ENCODE results near the gene PILRB.
"Not testable (repeated sequence)": the region's sequence is repeated elsewhere in the genome, so short reads cannot be mapped to it uniquely, and the experiment has no call there.

DNA sequence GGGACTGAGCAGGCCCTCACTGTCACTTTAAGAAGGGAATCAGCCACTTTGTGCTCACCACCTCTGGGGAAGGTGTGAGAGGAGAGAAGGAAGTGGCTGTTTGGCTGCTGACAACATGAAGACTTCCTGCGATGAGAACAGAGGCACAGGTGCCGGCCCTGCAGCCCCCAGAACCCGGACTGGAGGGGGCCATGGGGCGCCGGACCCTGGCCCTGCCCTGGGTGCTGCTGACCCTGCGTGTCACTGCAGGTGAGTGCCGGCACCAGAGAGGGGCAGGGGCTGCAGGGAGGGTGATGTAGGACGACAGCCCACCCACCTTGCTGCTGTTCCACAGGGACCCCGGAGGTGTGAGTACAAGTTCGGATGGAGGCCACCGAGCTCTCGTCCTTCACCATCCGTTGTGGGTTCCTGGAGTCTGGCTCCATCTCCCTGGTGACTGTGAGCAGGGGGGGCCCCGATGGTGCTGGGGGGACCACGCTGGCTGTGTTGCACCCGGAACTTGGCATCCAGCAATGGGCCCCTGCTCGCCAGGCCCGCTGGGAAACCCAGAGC lies 5.6 kb upstream of the PILRB start:
- TF ChIP-seq, protein P1, sequence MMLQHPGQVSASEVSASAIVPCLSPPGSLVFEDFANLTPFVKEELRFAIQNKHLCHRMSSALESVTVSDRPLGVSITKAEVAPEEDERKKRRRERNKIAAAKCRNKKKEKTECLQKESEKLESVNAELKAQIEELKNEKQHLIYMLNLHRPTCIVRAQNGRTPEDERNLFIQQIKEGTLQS (IDR thresholded peaks at IDR 0.05), result not testable (repeated sequence)
- TF ChIP-seq RAD21 (IDR thresholded peaks at IDR 0.05; ENCODE audit: low read depth); EZH2phosphoT487 (IDR thresholded peaks at IDR 0.05; ENCODE audit: borderline replicate concordance); POLR2A (IDR thresholded peaks at IDR 0.05; ENCODE audit: borderline replicate concordance, extremely low read depth, insufficient read depth, insufficient read length): not testable (repeated sequence)
- TF ChIP-seq, protein P2, sequence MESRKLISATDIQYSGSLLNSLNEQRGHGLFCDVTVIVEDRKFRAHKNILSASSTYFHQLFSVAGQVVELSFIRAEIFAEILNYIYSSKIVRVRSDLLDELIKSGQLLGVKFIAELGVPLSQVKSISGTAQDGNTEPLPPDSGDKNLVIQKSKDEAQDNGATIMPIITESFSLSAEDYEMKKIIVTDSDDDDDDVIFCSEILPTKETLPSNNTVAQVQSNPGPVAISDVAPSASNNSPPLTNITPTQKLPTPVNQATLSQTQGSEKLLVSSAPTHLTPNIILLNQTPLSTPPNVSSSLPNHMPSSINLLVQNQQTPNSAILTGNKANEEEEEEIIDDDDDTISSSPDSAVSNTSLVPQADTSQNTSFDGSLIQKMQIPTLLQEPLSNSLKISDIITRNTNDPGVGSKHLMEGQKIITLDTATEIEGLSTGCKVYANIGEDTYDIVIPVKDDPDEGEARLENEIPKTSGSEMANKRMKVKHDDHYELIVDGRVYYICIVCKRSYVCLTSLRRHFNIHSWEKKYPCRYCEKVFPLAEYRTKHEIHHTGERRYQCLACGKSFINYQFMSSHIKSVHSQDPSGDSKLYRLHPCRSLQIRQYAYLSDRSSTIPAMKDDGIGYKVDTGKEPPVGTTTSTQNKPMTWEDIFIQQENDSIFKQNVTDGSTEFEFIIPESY (IDR thresholded peaks at IDR 0.05; ENCODE audit: extremely low read depth, insufficient replicate concordance, low read length), result not testable (repeated sequence)
- TF ChIP-seq, protein P3, sequence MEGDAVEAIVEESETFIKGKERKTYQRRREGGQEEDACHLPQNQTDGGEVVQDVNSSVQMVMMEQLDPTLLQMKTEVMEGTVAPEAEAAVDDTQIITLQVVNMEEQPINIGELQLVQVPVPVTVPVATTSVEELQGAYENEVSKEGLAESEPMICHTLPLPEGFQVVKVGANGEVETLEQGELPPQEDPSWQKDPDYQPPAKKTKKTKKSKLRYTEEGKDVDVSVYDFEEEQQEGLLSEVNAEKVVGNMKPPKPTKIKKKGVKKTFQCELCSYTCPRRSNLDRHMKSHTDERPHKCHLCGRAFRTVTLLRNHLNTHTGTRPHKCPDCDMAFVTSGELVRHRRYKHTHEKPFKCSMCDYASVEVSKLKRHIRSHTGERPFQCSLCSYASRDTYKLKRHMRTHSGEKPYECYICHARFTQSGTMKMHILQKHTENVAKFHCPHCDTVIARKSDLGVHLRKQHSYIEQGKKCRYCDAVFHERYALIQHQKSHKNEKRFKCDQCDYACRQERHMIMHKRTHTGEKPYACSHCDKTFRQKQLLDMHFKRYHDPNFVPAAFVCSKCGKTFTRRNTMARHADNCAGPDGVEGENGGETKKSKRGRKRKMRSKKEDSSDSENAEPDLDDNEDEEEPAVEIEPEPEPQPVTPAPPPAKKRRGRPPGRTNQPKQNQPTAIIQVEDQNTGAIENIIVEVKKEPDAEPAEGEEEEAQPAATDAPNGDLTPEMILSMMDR (IDR thresholded peaks at IDR 0.05 in 2 of 3, conservative IDR thresholded peaks at IDR 0.05 in 1 of 3; ENCODE audit: borderline replicate concordance in 1 of 3, insufficient read depth in 1 of 3, low read depth in 2 of 3, low read length in 2 of 3), result not testable (repeated sequence)
